ENCODE data around the gene ATF7IP.
A peak's percentile ranks its signal among the peaks of the same experiment; 100 is the strongest.

ATF7IP gene

GRCh38 chr12:14379508-14379907 is 14.0 kb downstream of the ATF7IP start:
- no peak overlapping the region for H3K4me3 ChIP-seq (ENCODE audit: insufficient read length, low read depth)
- H3K4me1 ChIP-seq (ENCODE audit: insufficient read depth, insufficient read length), result no peaks in the 10 kb centered on the region
- TF ChIP-seq YY1 (IDR thresholded peaks at IDR 0.05; ENCODE audit: insufficient read depth, insufficient read length) (no peak), ZNF274 (IDR thresholded peaks at IDR 0.05; ENCODE audit: low read depth, low read length) (no peak), SUZ12 (IDR thresholded peaks at IDR 0.05; ENCODE audit: extremely low read depth, insufficient read depth, insufficient read length) (no peak)
- peaks cover 31% of the 10 kb centered on the region for H3K9me3 ChIP-seq (ENCODE audit: insufficient read depth, low read length)
- H3K9ac ChIP-seq (ENCODE audit: insufficient read length, low read depth), result no peak overlapping the region
- H3K36me3 ChIP-seq (ENCODE audit: insufficient read depth, insufficient read length, low read length), result no peaks in the 10 kb centered on the region
- DNase-seq (ENCODE audit: low read depth, low spot score), result no peak
- H3K27me3 ChIP-seq (ENCODE audit: insufficient read depth, insufficient read length), result no peaks in the 10 kb centered on the region

- no peaks in the 10 kb centered on the region for H3K27me3 ChIP-seq (ENCODE audit: insufficient read depth, insufficient read length)
- DNase-seq (ENCODE audit: low read depth, low spot score), result peak; percentile 98
- no peaks in the 10 kb centered on the region for H3K36me3 ChIP-seq (ENCODE audit: insufficient read depth, insufficient read length, low read length)
- no peak overlapping the region for H3K4me3 ChIP-seq (ENCODE audit: insufficient read length, low read depth)
- peak; percentile 80 for TF ChIP-seq YY1 (IDR thresholded peaks at IDR 0.05; ENCODE audit: insufficient read depth, insufficient read length)
- TF ChIP-seq SUZ12 (IDR thresholded peaks at IDR 0.05; ENCODE audit: extremely low read depth, insufficient read depth, insufficient read length), result no peak
- H3K9me3 ChIP-seq (ENCODE audit: insufficient read depth, low read length), result peaks cover 11% of the 10 kb centered on the region
- H3K9ac ChIP-seq (ENCODE audit: insufficient read length, low read depth), result no peak overlapping the region
- peaks cover 2% of the 10 kb centered on the region for H3K4me1 ChIP-seq (ENCODE audit: insufficient read depth, insufficient read length)
Observed at GRCh38 chr12:14384783-14385638, 19.5 kb downstream of the ATF7IP start.

- no peak overlapping the region for H3K4me3 ChIP-seq (ENCODE audit: insufficient read length, low read depth)
Observed at GRCh38 chr12:14387219-14387871, 21.9 kb downstream of the ATF7IP start.

GRCh38 chr12:14390449-14390848 is 25.0 kb downstream of the ATF7IP start:
- H3K4me3 ChIP-seq (ENCODE audit: insufficient read length, low read depth), result no peak overlapping the region
- H3K4me1 ChIP-seq (ENCODE audit: insufficient read depth, insufficient read length), result no peaks in the 10 kb centered on the region

More at GRCh38 chr12:14387219-14387871, 21.9 kb downstream of the ATF7IP start:
- H3K27me3 ChIP-seq (ENCODE audit: insufficient read depth, insufficient read length), result no peaks in the 10 kb centered on the region
- H3K4me1 ChIP-seq (ENCODE audit: insufficient read depth, insufficient read length), result peaks cover 2% of the 10 kb centered on the region
- no peak for TF ChIP-seq YY1 (IDR thresholded peaks at IDR 0.05; ENCODE audit: insufficient read depth, insufficient read length)
- no peak for TF ChIP-seq SUZ12 (IDR thresholded peaks at IDR 0.05; ENCODE audit: extremely low read depth, insufficient read depth, insufficient read length)
- TF ChIP-seq ZNF274 (IDR thresholded peaks at IDR 0.05; ENCODE audit: low read depth, low read length), result no peak
- peaks cover 7% of the 10 kb centered on the region; the same call in 1 of the 2 replicates for H3K9me3 ChIP-seq (ENCODE audit: insufficient read depth, low read length)
- no peak for DNase-seq (ENCODE audit: low read depth, low spot score)
- H3K36me3 ChIP-seq (ENCODE audit: insufficient read depth, insufficient read length, low read length), result no peaks in the 10 kb centered on the region
- no peak overlapping the region for H3K9ac ChIP-seq (ENCODE audit: insufficient read length, low read depth)

GRCh38 chr12:14390870-14391530 is 25.5 kb downstream of the ATF7IP start:
- Histone ChIP-seq H3K27me3 (ENCODE audit: insufficient read depth, insufficient read length) (no peaks in the 10 kb centered on the region), H3K4me3 (ENCODE audit: insufficient read length, low read depth) (no peak overlapping the region), H3K9me3 (ENCODE audit: insufficient read depth, low read length) (peaks cover 7% of the 10 kb centered on the region; the same call in 1 of the 2 replicates), H3K4me1 (ENCODE audit: insufficient read depth, insufficient read length) (no peaks in the 10 kb centered on the region), H3K36me3 (ENCODE audit: insufficient read depth, insufficient read length, low read length) (no peaks in the 10 kb centered on the region), H3K9ac (ENCODE audit: insufficient read length, low read depth) (no peak overlapping the region)
- no peak for DNase-seq (ENCODE audit: low read depth, low spot score)
- no peak for TF ChIP-seq ZNF274 (IDR thresholded peaks at IDR 0.05; ENCODE audit: low read depth, low read length)
- no peak for TF ChIP-seq SUZ12 (IDR thresholded peaks at IDR 0.05; ENCODE audit: extremely low read depth, insufficient read depth, insufficient read length)
- no peak for TF ChIP-seq YY1 (IDR thresholded peaks at IDR 0.05; ENCODE audit: insufficient read depth, insufficient read length)

More at GRCh38 chr12:14390449-14390848, 25.0 kb downstream of the ATF7IP start:
- Histone ChIP-seq H3K9me3 (ENCODE audit: insufficient read depth, low read length) (peaks cover 7% of the 10 kb centered on the region; the same call in 1 of the 2 replicates), H3K36me3 (ENCODE audit: insufficient read depth, insufficient read length, low read length) (no peaks in the 10 kb centered on the region), H3K9ac (ENCODE audit: insufficient read length, low read depth) (no peak overlapping the region), H3K27me3 (ENCODE audit: insufficient read depth, insufficient read length) (no peaks in the 10 kb centered on the region)
- TF ChIP-seq ZNF274 (IDR thresholded peaks at IDR 0.05; ENCODE audit: low read depth, low read length) (no peak), YY1 (IDR thresholded peaks at IDR 0.05; ENCODE audit: insufficient read depth, insufficient read length) (no peak), SUZ12 (IDR thresholded peaks at IDR 0.05; ENCODE audit: extremely low read depth, insufficient read depth, insufficient read length) (no peak)
- no peak for DNase-seq (ENCODE audit: low read depth, low spot score)

- no peak overlapping the region for H3K9ac ChIP-seq (ENCODE audit: insufficient read length, low read depth)
Observed at GRCh38 chr12:14393751-14394150, 28.3 kb downstream of the ATF7IP start.

More at GRCh38 chr12:14393751-14394150, 28.3 kb downstream of the ATF7IP start:
- Histone ChIP-seq H3K27me3 (ENCODE audit: insufficient read depth, insufficient read length) (no peaks in the 10 kb centered on the region), H3K4me3 (ENCODE audit: insufficient read length, low read depth) (no peak overlapping the region), H3K4me1 (ENCODE audit: insufficient read depth, insufficient read length) (no peaks in the 10 kb centered on the region), H3K9me3 (ENCODE audit: insufficient read depth, low read length) (no peaks in the 10 kb centered on the region), H3K36me3 (ENCODE audit: insufficient read depth, insufficient read length, low read length) (no peaks in the 10 kb centered on the region)
- no peak for DNase-seq (ENCODE audit: low read depth, low spot score)
- no peak for TF ChIP-seq ZNF274 (IDR thresholded peaks at IDR 0.05; ENCODE audit: low read depth, low read length)
- no peak for TF ChIP-seq YY1 (IDR thresholded peaks at IDR 0.05; ENCODE audit: insufficient read depth, insufficient read length)
- no peak for TF ChIP-seq SUZ12 (IDR thresholded peaks at IDR 0.05; ENCODE audit: extremely low read depth, insufficient read depth, insufficient read length)

Data from NT2/D1 (cell line).